GM12801 (cell line): ENCODE measurements around the gene RABEP1.

Experiments used
- CTCF ChIP-seq: IDR thresholded peaks from one replicate; pipeline ENCODE4 v1.5.1; 2011; ENCODE audit warnings: control low read depth; ENCODE audit not compliant: insufficient read length; ENCODE audit errors: extremely low read depth

The RABEP1 gene

GRCh38 chr17:5247621-5248020, 34.5 kb upstream of the RABEP1 start:
- TF ChIP-seq CTCF: no peak

DNA sequence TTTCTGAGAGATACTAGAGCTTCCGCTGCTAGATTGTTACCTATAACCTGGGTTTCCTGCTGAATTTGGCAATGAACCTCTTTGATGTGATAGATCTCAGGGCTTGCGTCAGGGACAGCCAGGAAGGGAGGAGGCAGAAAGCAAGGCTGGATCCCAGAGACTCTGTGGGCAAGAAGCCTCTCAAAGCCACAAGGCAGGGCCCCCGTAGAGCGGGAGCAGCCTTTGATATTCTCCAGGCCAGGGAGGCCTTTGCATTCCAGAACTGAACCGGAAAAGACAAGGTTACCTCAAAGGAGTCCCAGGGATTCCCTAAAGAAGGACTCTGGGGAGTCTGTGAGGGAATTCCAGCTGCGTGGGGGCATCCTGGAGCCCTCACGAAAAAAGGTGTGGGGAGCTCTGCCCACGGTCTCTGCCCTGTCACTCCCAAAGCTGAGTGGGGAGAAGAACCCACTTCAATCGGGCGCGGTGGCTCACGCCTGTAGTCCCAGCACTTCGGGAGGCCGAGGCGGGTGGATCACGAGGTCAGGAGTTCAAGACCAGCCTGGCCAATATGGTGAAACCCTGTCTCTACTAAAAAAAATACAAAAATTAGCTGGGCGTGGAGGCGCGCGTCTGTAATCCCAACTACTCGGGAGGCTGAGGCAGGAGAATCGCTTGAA, 33.1 kb upstream of the RABEP1 start:
- no peak for TF ChIP-seq CTCF

GRCh38 chr17:5249615-5250014, 32.5 kb upstream of the RABEP1 start:
- TF ChIP-seq CTCF: no peak

DNA sequence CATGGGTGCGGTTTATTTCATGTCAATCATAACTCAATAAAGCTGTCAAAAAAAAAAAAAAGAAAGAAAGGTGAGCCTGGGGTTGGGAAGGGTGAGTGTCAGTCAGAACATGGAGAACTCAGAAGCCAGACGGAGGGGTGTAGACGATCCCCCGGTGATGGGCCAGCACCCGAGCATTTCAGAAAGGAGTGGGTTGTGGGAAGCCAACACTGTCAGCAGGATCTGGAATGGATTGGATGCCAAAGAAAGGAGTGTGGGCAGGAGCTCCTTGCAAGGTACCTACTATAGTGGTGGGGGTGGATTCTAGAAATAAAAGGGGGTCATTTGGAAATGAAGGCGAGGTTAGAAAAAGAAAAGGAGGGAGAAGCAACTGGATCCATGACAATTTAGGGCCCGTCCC, 27.7 kb upstream of the RABEP1 start:
- TF ChIP-seq CTCF: no peak

DNA sequence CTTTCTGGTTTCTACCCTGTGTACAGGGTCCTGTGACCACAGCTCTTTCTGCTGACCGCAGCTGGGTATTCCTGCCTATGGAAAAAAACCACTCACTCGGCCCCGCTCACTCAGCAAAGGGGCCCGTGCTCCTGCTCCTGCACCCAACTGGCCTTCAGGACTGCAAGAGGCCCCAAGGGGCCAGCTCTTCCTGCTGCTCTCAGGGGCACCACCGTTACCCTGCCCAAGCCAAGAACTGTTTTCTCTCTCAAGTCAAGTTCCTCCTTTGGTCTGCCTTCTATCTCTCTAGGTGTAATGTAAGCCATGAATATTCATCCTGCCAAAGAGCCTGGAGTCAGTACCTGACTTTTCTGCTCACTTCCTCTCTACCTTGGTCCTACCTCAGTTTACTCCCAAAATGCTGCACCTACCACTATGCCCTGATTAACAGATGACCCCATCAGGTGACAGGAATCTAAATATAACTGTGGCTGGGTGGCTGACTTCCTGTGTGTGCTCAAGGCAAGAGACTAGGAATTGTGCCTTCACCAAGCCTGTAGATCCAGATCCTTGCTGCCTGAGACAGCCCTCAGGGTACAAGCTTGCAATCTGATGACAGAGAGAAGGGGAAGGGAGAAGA, 27.1 kb upstream of the RABEP1 start:
- TF ChIP-seq CTCF: no peak

DNA sequence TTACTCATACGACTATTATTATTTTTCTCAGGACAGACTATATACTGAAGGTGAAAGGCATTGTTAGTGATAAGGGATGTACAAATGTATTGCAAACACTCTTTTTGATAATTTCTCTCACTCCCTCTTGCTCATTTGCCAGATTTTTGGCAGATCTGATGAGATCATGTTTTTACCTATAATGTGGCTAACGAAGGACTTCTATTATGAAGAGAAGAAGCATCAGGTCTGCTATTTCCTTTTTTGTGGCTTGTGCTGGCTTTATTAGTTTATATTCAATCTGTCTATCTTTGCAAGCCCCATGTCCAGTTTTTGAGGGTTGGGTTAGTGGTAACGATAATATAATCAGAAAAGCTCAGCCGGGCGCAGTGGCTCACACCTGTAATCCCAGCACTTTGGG, 25.0 kb upstream of the RABEP1 start:
- no peak for TF ChIP-seq CTCF

DNA sequence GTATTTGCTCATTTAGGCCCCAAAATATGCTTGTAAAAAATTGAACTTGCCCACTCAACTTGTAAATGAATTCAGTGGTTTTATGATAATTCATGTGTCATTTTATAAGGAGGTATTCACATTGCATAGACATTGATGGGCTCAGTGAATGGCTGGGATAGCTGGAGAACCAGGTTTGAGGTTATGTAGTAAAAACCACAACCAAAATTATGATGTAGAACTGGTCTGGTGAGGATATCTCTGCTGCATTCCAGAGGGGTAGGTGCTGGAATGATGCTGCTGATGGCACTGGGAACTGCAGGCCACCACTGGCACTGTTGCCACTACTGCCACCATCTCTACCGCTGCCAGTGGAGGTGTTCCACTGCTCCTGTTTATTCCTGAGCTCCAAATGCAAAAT, 21.5 kb upstream of the RABEP1 start:
- no peak for TF ChIP-seq CTCF
